ENCODE results near the gene SFXN5.

The SFXN5 gene

GRCh38 chr2:72925328-72925943 lies 146.1 kb downstream of the SFXN5 start:
- DNase-seq (ENCODE audit: low read depth in 2 of 2) = no peak

- no peak for DNase-seq (ENCODE audit: low read depth in 2 of 2)
Measured at GRCh38 chr2:72924353-72925240, 146.9 kb downstream of the SFXN5 start.

- no peak for DNase-seq (ENCODE audit: low read depth in 2 of 2)
Measured at GRCh38 chr2:72923833-72924352, 147.6 kb downstream of the SFXN5 start.

- DNase-seq (ENCODE audit: low read depth in 2 of 2) = no peak
Measured at GRCh38 chr2:72921853-72922252, 149.7 kb downstream of the SFXN5 start.

GRCh38 chr2:72921088-72921851 lies 150.2 kb downstream of the SFXN5 start:
- no peak for DNase-seq (ENCODE audit: low read depth in 2 of 2)

GRCh38 chr2:72920318-72921087 lies 151.0 kb downstream of the SFXN5 start:
- no peak for DNase-seq (ENCODE audit: low read depth in 2 of 2)

GRCh38 chr2:72919414-72920317 lies 151.8 kb downstream of the SFXN5 start:
- no peak for DNase-seq (ENCODE audit: low read depth in 2 of 2)

GRCh38 chr2:72917877-72918553 lies 153.5 kb downstream of the SFXN5 start:
- no peak for DNase-seq (ENCODE audit: low read depth in 2 of 2)

GRCh38 chr2:72917138-72917876 lies 154.2 kb downstream of the SFXN5 start, which contains the start of gene EMX1:
EMX1 (plus strand) TSS chr2:72917519; CDS start chr2:72917853, 334 bp downstream.
- no peak for DNase-seq (ENCODE audit: low read depth in 2 of 2)

- DNase-seq (ENCODE audit: low read depth in 2 of 2) = no peak
Measured at GRCh38 chr2:72916743-72917137, 154.8 kb downstream of the SFXN5 start.

- no peak for DNase-seq (ENCODE audit: low read depth in 2 of 2)
Measured at GRCh38 chr2:72915907-72916742, 155.4 kb downstream of the SFXN5 start.

GRCh38 chr2:72915320-72915906 lies 156.1 kb downstream of the SFXN5 start:
- no peak for DNase-seq (ENCODE audit: low read depth in 2 of 2)

- DNase-seq (ENCODE audit: low read depth in 2 of 2) = no peak
Measured at GRCh38 chr2:72914589-72915319, 156.8 kb downstream of the SFXN5 start.

- no peak for DNase-seq (ENCODE audit: low read depth in 2 of 2)
Measured at GRCh38 chr2:72914206-72914559, 157.3 kb downstream of the SFXN5 start.

GRCh38 chr2:72913486-72914205 lies 157.9 kb downstream of the SFXN5 start:
- no peak for DNase-seq (ENCODE audit: low read depth in 2 of 2)

GRCh38 chr2:72911256-72911655 lies 160.3 kb downstream of the SFXN5 start:
- DNase-seq (ENCODE audit: low read depth in 2 of 2) = no peak
